SK-N-SH (cell line): ENCODE data around the gene MT1E.

Experiments used
- CTCF ChIP-seq: fragments of 200-600 bp; sonication (generic); IDR thresholded peaks from 2 replicates; pipeline ENCODE4 v1.6.1; 2017; ENCODE audit warnings: antibody characterized with exemption, mild to moderate bottlenecking, moderate library complexity
- EP300 ChIP-seq, 2 experiments: IDR thresholded peaks; 2 replicates each; pipeline versions ENCODE4 v1.4.0 to v1.6.1; 2012; ENCODE audit warnings: borderline replicate concordance in 1 of 2, low read depth in 1 of 2, low read length in 1 of 2
- NFIC ChIP-seq: IDR thresholded peaks from 2 replicates; pipeline ENCODE4 v1.4.0; 2012; ENCODE audit warnings: borderline replicate concordance
- NRF1 ChIP-seq: IDR thresholded peaks from 2 replicates; pipeline ENCODE4 v1.6.1; 2012; ENCODE audit warnings: low read depth, mild to moderate bottlenecking, low read length
- PBX3 ChIP-seq: IDR thresholded peaks from 2 replicates; pipeline ENCODE4; 2012
- POLR2AphosphoS5 ChIP-seq: IDR thresholded peaks from 2 replicates; pipeline ENCODE4 v1.6.1; 2012; ENCODE audit warnings: low read depth, low read length
- RAD21 ChIP-seq: IDR thresholded peaks from 2 replicates; pipeline ENCODE4 v1.6.1; 2012; ENCODE audit warnings: mild to moderate bottlenecking, low read length
- REST ChIP-seq: IDR thresholded peaks from 2 replicates; pipeline ENCODE4 v1.6.1; 2012; ENCODE audit warnings: mild to moderate bottlenecking, low read depth, low read length, moderate library complexity
- RXRA ChIP-seq: IDR thresholded peaks from 2 replicates; pipeline ENCODE4 v1.4.0; 2012; ENCODE audit warnings: low read depth, mild to moderate bottlenecking, borderline replicate concordance
- SMC3 ChIP-seq: IDR thresholded peaks from 2 replicates; pipeline ENCODE4 v1.6.1; 2012; ENCODE audit warnings: low read depth, low read length, improper control_type of control experiment

DNA sequence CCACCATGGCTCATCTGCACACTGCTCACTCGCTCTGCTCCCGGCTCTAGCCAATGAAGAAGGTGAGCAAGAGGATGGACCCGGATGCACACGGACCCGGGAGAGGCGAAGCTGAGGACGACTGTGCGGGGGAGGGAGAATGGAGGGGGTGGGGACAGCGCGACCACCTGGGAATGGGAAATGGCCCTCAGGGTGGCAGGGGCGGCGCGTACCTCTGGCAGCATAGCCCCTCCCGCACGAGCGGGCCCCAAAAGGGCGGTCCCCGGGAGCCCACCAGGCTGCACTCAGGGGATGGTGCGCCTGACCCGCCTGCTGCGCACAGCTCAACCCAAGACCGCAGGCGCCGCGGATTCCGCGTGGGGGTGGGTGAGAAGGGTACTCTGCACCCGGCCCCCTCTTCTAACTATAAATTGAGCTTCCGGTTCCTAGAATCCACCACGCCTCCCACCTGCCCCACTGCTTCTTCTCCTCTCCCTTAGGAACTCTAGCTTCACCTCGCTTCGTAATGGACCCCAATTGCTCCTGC lies 50.2 kb downstream of the MT1E start:
- TF ChIP-seq EP300 (IDR thresholded peaks at IDR 0.05; ENCODE audit: borderline replicate concordance in 1 of 2, low read depth in 1 of 2, low read length in 1 of 2) (no peak), NFIC (no peak), RAD21 (no peak), CTCF (no peak), POLR2AphosphoS5 (no peak), NRF1 (no peak), SMC3 (no peak), REST (no peak), PBX3 (no peak), RXRA (no peak)
